Bronchial epithelial cell (primary cell): Measurements from ENCODE around the gene AFAP1L2. TPM values are rescaled to one million over a fixed set of nuclear protein-coding genes. Genes with fewer than 3 reads are reported as not detected.
"Not testable (repeated sequence)": the region's sequence is repeated elsewhere in the genome, so short reads cannot be mapped to it uniquely, and the experiment has no call there.

Experiments
- DNase-seq: peaks from one replicate; pipeline ENCODE4 v3.0.0-alpha.2; 2010; ENCODE audit warnings: low read depth
- FAIRE-seq: peaks from 2 replicates; lab custom pipeline; 2011; peaks lifted over from hg19 to GRCh38; lab: Jason Lieb, UNC
- H3K27me3 ChIP-seq: 2 replicates; pipeline ENCODE4 v1.5.1; 2011; ENCODE audit warnings: low read length; ENCODE audit not compliant: control insufficient read depth, insufficient read depth
- H3K36me3 ChIP-seq: 2 replicates; pipeline ENCODE4 v1.5.1; 2011; ENCODE audit warnings: low read length; ENCODE audit not compliant: control insufficient read depth, insufficient read depth
- H3K4me3 ChIP-seq: 2 replicates; pipeline ENCODE4 v1.5.1; 2011; ENCODE audit warnings: mild to moderate bottlenecking, low read depth, low read length, control low read depth
- CTCF ChIP-seq: IDR thresholded peaks from 2 replicates; pipeline ENCODE4 v1.5.1; 2011; ENCODE audit warnings: mild to moderate bottlenecking, moderate library complexity, low read length, control low read depth, inconsistent platforms; ENCODE audit not compliant: insufficient read depth, severe bottlenecking
- total RNA-seq: library from RNA; depleted of rRNA; stranded (reverse); fragments of >200 nt; gene quantifications from 2 replicates; pipeline ENCODE4 v1.2.1, GENCODE V29; 2014

The AFAP1L2 gene
- total RNA-seq, 1 donor from 2014 or later: 6.8 TPM

GRCh38 chr10:114349522-114350215, 54.6 kb downstream of the AFAP1L2 start:
- Histone ChIP-seq H3K27me3 (no peaks in the 10 kb centered on the region), H3K36me3 (no peaks in the 10 kb centered on the region), H3K4me3 (no peak overlapping the region)
- FAIRE-seq (no peak), DNase-seq (no peak)
- no peak for TF ChIP-seq CTCF

- not testable (repeated sequence) for FAIRE-seq, H3K27me3 ChIP-seq
These were observed 55.2 kb downstream of the AFAP1L2 start for GRCh38 chr10:114349071-114349470.

GRCh38 chr10:114347791-114348190, 56.5 kb downstream of the AFAP1L2 start:
- FAIRE-seq (no peak), DNase-seq (no peak)
- H3K27me3 ChIP-seq: no peaks in the 10 kb centered on the region
- H3K4me3 ChIP-seq: no peak overlapping the region
- TF ChIP-seq CTCF: no peak
- H3K36me3 ChIP-seq: no peaks in the 10 kb centered on the region

More at GRCh38 chr10:114349071-114349470, 55.2 kb downstream of the AFAP1L2 start:
- not testable (repeated sequence) for H3K4me3 ChIP-seq, DNase-seq, H3K36me3 ChIP-seq

- FAIRE-seq: no peak
- H3K4me3 ChIP-seq: no peak overlapping the region
- no peaks in the 10 kb centered on the region for H3K27me3 ChIP-seq
- no peak for DNase-seq
- H3K36me3 ChIP-seq: no peaks in the 10 kb centered on the region
- no peak for TF ChIP-seq CTCF
These were observed 57.1 kb downstream of the AFAP1L2 start for GRCh38 chr10:114347241-114347640.

GRCh38 chr10:114346176-114347031, 57.9 kb downstream of the AFAP1L2 start:
- no peaks in the 10 kb centered on the region for H3K36me3 ChIP-seq
- no peaks in the 10 kb centered on the region for H3K27me3 ChIP-seq
- no peak overlapping the region for H3K4me3 ChIP-seq
- FAIRE-seq (no peak), DNase-seq (no peak)
- TF ChIP-seq CTCF: no peak

GRCh38 chr10:114345701-114346100, 58.6 kb downstream of the AFAP1L2 start:
- no peaks in the 10 kb centered on the region for H3K36me3 ChIP-seq
- FAIRE-seq (no peak), DNase-seq (no peak)
- H3K4me3 ChIP-seq: no peak overlapping the region
- TF ChIP-seq CTCF: no peak
- no peaks in the 10 kb centered on the region for H3K27me3 ChIP-seq
